Stimulated activated CD8-positive, alpha-beta memory T cell treated with anti-CD3 and anti-CD28 coated beads, Interleukin-2, amount 100 ng/mL, for 48 hours (primary cell): Measurements from ENCODE around the gene TRIM61.
"Not testable (repeated sequence)": the region's sequence is repeated elsewhere in the genome, so short reads cannot be mapped to it uniquely, and the experiment has no call there.

ENCODE experiments used
- DNase-seq, 2 donors: peaks; one replicate each; pipeline ENCODE4 v3.0.0-alpha.2; 2020; ENCODE audit warnings: low read depth in 2 of 2

Gene TRIM61

DNA sequence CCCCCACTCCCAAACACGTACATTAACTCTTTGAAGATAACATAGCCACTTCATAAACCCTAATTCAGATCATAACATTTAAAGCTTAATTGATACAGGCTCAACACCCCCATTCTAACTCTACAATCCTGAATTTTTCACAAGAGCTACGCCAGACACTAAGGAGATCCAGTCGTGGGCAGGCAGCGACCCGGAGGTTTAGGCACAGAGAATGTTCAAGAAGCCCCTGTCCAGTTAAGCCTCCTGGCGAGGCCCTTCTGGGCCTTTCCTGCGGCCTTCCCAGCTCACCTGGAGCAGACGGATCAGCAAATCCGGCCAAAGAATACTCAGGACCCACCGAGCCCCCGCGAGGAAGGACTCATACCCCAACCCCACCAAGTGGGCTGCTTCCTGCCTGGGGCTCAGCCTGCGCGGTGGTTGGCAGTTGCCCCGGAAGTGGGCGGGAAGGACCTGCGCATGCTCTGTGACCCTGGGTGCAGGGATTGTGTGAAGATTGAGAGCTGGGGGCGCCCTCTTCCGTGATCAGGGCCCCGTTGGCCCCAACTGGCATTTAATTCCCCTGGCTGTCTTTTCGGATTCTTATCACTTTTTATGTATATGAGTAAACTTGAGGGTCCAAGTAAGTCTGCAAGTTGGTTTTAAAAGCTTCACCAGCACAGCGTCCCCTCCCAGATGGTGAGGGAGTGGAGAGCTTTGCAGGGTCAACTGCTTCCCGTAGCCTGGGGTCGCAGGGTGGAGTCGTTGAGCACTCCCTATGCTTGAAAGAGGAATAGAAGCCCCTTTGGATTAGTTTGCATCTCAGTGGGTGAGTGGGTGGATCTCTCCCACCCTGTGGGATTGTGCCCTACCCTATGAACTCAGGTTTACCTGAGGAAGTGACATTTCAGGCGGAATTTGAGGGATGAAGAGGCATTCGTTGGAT lies at the start of gene TRIM61:
TSS of gene TRIM61 (minus strand) at position 415 of the 922 bp plus-strand sequence. CDS start 7,655 bp downstream, outside the sequence.
- DNase-seq, result peak; percentile 49 to 54

DNA sequence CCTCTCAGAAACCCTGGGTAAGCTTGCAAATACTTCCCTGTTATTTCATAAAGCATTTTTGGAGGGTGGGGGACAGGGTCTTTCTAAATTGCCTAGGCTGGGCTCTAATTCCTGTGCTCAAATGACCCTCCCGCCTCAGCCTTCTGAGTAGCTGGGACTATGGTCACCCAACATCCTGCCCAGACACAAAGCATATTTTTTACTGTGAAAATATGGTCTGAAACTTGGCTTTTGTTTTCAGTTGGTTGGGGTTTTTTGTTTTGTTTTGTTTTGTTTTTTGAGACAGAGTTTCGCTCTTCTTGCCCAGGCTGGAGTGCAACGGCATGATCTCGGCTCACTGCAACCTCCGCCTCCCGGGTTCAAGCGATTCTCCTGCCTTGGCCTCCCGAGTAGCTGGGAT lies 48.3 kb upstream of the TRIM61 start:
- DNase-seq, result not testable (repeated sequence)

DNA sequence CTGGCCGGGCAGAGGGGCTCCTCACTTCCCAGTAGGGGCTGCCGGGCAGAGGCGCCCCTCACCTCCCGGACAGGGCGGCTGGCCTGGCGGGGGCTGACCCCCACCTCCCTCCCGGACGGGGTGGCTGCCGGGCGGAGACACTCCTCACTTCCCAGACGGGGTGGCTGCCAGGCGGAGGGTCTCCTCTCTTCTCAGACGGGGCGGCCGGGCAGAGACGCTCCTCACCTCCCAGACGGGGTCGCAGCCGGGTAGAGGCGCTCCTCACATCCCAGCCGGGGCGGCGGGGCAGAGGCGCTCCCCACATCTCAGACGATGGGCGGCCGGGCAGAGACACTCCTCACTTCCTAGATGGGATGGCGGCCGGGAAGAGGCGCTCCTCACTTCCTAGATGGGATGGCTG lies 42.5 kb upstream of the TRIM61 start:
- DNase-seq, result not testable (repeated sequence)

DNA sequence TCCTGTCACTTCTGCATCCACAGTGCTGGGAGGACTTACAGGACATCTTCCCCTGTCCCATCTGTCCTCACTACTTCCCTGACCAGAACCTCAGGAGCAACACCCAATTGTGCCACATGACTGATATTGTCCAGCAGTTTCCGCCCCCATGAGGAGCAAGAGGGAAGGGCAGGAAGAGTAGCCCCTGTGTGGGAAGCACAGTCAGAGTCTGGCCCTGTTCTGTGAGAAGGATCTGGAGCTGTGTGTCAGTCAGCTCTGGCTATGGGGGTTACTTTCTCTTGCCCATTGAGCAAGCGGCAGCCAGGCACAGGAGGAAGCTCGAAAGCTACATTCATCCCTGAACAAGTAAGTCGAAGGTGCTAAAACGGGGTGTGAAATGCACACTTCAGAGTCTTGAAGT lies 39.5 kb upstream of the TRIM61 start:
- DNase-seq, result no peak

DNA sequence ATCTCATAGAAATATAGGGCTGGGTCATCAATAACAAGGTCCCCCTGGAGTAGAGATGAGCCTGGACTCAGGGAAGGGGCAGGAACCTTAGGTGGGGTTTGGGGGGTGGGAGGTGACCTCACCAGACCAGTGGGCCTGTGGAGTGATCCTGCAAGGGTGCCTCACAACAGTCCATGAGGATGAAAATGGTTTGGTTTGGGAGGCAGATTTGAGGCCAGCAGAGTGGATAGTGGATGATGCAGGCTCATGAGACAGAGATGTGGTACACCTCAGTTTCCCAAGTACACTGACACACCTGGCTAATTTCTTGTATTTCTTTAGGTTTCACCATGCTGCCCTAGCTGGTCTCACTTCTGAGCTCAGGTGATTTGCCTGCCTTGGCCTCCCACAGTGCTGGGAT lies 36.2 kb upstream of the TRIM61 start:
- DNase-seq, result no peak

DNA sequence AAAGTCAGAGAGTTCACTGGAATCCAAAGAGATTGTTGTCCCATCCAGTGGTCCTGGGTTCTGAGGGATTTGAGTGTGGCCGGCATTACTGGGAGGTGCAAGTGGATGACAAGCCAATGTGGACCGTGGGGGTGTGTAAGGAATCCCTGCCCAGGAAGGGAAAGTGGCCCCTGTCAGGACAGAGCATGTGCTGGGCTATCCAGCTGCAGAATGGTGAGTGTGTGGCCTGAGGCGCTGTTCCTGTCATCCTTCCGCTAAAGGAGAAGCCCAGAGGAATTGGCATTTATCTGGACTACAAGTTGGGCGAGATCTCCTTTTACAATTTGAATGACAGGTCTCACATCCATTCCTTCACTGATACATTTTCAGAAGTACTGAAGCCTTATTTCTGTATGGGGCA lies 33.9 kb upstream of the TRIM61 start:
- DNase-seq, result no peak

DNA sequence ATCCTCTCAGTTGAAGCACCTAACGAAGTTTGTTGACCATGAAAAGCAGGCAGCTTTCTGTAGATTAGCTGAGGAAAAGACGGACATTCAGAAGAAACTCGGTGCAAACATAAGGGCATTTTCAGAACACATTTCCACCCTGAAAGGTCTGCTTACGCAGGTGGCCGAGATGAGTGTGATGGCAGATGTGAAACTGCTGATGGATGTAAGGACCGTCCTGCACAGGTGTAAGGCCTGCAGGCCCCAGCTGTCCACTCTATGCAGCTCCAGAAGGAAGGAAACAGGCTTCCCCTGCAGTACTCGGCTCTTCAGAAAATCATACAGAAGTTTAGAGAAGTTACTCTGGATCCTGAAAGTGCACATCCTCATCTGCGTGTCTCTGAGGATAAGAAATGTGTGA lies 33.5 kb upstream of the TRIM61 start:
- DNase-seq, result no peak

DNA sequence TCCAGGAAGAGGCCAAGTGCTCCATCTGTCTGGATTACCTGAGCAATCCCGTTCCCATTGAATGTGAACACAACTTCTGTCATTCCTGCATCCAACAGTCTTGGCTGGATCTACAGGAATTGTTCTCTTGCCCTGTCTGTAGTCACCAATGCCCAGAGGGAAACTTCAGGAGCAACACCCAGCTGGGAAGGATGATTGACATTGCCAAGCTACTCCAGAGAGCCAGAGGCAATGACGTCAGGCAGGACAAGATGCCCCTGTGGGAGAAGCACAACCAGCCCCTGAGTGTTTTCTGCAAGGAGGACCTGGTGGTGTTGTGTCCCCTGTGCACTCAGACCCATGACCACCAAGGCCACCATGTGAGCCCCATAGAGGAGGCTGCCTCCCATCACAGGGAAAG lies 33.0 kb upstream of the TRIM61 start:
- no peak for DNase-seq

DNA sequence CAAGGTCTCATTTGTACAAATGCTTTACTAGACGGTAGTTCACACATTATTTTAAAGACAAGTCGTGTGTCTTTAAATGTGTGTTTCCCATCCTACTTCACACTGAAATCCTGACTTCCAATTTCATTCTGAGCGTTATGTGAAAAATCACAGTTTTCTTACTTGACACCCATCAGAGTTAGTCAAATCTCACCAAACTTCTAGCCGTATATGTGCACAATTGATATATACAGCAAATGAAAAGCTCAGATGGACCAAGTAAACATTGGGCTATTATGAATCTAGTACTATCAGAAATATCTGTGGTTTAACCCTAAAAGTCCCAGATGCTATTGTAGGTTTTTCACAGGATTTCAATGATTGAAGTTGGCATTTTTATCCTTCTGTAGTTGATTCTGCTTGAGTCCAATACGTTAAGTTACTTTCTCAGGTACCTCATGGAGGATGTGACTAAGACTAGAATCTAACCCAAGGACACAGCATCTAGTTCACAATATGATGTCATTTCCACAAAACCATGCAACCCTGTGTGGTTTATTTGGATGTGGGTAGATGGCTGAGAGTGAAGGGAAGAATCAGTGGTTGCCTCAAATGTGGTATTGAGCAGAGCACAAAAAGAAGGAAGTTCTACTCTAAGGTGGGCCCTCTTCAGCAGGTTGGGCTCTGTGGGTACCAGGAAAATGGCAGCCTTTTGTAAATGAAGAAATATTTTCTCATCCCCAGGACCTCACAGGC lies 32.2 kb upstream of the TRIM61 start:
- DNase-seq, result no peak

DNA sequence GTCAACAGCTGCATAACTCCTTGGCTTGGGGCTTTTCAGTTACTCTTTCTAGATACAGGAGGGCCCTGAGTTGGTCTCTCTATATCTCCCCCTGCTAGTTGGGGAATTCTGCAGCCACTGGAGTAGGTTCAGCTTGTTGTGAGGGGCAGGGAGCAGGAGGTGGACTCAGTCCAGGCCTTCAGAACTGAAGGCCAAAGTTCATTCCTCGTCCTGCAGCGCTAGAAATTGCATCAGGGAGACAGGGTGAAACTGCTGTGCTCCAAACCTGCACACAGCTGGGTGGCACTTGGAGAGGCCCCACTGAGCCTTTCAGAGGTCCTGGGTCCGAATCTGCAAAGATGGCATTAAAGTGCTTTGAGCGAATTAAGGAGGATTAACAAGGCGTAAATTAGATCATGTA lies 29.4 kb upstream of the TRIM61 start:
- no peak for DNase-seq

DNA sequence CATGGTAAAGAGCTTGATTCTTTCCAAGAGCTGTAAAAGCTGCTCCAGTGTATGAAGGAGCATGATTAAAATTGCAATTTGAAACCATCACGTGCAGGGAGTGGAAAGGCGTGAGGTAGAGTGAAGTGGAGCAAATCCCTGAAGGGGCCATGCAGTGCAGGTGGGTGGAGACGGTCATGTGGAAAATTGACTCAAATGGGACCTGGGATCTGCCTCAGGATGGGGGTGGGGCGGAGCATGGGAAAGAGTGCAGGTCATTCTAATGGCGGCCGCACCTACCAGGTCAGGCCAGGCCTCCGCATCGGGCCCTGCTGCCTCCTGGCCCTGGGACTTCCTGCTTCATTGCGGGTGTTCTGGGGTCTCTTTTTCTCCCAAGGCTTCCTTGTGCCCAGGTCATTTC lies 29.0 kb upstream of the TRIM61 start:
- DNase-seq, result no peak

DNA sequence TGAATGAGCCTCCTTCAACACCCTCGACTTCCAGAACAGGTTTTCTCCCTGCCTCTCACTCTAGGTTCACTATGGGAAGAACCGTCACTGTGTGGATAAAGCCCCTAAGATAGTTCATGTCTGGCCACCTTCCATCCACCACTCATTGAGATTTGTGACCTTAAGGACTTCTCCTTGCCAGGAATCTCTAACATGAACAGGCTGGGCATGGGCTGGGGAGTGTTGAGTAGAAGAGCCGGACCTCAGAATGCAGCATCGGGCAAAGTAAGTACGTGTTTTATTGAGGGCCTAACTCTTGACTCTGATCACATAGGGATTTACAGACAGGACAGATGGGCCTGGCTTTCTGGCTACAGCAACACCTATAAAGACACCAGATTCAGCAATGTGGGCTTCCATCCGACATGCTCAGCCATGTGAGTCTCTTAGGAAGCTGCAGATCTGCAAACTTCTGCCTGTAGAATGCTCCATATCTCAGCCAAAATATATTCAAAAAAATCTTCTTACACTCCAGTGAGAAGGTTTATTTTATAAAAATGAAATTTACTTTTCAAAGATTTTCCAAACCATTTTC lies 28.0 kb upstream of the TRIM61 start:
- no peak for DNase-seq

DNA sequence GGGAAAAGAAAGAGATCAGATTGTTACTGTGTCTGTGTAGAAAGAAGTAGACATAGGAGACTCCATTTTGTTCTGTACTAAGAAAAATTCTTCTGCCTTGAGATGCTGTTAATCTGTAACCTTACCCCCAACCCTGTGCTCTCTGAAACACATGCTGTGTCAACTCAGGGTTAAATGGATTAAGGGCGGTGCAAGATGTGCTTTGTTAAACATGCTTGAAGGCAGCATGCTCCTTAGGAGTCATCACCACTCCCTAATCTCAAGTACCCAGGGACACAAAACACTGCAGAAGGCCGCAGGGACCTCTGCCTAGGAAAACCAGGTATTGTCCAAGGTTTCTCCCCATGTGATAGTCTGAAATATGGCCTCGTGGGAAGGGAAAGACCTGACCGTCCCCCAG lies 24.5 kb upstream of the TRIM61 start:
- DNase-seq, result not testable (repeated sequence)

DNA sequence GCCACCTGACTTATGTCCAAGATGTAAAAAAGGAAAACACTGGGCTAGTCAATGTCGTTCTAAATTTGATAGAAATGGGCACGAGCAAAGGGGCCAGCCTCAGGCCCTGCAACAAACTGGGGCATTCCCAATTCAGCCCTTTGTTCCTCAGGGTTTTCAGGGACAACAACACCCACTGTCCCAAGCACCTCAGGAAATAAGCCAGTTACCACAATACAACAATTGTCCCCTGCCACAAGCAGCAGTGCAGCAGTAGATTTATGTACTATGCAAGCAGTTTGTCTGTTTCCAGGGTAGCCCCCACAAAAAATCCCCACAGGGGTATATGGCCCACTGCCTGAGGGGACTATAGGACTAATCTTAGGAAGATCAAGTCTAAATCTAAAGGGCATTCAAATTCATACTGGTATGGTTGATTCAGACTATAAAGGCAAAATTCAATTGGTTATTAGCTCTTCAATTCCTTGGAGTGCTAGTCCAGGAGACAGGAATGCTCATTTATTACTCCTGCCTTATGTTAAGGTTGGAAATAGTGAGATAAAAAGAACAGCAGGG lies 21.1 kb upstream of the TRIM61 start:
- not testable (repeated sequence) for DNase-seq

DNA sequence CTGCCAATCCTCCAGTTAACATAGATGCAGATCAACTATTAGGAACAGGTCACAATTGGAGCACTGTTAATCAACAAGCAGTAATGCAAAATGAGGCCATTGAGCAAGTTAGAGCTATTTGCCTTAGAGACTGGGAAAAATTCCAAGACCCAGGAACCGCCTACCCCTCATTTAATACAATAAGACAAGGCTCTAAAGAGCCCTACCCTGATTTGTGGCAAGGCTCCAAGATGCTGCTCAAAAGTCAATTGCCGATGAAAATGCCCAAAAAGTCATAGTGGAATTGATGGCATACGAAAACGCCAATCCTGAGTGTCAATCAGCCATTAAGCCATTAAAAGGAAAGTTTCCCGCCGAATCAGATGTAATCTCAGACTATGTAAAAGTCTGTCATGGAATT lies 20.5 kb upstream of the TRIM61 start:
- no peak for DNase-seq

DNA sequence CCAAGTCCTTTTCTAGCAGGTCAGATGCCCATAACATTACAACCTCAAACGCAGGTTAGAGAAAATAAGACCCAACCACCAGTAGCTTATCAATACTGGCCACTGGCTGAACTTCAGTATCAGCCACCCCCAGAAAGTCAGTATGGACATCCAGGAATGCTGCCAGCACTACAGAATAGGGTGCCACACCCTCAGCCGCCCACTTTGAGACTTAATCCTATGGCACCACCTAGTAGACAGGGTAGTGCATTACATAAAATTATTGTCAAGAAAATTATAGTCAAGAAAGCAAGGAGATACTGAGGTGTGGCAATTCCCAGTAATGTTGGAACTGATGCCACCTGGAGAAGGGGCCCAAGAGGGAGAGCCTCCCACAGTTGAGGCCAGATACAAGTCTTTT lies 19.9 kb upstream of the TRIM61 start:
- no peak for DNase-seq

DNA sequence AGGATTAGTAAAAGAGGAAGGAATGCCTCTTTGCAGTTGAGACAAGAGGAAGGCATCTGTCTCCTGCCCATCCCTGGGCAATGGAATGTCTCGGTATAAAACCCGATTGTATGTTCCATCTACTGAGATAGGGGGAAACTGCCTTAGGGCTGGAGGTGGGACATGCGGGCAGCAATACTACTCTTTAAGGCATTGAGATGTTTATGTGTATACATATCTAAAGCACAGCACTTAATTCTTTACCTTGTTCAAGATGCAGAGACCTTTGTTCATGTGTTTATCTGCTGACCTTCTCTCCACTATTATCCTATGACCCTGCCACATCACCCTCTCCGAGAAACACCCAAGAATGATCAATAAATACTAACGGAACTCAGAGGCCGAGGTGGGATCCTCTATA lies 18.7 kb upstream of the TRIM61 start:
- DNase-seq, result not testable (repeated sequence)

DNA sequence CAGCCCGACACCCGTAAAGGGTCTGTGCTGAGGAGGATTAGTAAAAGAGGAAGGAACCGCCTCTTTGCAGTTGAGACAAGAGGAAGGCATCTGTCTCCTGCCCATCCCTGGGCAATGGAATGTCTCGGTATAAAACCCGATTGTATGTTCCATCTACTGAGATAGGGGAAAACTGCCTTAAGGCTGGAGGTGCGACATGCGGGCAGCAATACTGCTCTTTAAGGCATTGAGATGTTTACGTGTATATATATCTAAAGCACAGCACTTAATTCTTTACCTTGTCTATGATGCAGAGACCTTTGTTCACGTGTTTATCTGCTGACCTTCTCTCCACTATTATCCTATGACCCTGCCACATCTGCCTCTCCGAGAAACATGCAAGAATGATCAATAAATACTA lies 13.3 kb upstream of the TRIM61 start:
- DNase-seq, result not testable (repeated sequence)

DNA sequence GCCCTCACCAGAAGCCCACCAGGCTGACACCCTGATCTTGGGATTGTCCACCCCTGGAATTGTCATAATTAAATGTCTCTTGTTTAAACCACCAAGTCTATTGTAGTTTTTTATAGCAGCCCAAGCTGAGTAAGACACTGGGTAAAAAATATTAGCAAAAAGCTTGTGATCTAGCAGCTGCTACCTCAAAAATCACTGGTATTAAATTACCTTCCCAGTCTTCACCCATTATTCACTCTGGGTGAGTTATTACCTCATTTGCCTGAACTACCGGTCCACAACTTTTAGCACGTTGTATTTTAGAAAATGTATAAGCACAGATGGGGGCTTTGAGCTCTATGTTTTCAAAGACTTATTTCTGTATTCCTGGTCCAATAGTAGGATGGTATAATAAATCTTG lies 12.0 kb upstream of the TRIM61 start:
- no peak for DNase-seq

DNA sequence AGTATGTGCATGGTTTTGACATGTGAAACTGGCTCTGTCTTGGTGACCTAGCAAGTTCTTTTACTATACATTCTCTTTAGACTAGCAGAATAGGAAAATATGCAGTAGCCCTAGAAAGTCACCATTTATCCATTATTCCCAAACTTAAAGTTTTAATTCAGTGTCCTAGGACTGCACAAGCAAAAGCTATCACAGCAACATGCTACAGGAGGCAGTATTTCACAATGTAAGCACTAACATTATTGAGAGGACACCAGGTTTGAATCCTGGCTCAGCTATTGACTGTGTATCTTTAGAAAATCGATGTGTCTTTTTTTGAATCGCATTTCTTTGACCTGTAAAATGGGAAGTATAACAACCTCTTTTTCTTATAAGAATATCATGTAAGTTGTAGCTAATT lies 5.5 kb downstream of the TRIM61 start:
- not testable (repeated sequence) for DNase-seq

DNA sequence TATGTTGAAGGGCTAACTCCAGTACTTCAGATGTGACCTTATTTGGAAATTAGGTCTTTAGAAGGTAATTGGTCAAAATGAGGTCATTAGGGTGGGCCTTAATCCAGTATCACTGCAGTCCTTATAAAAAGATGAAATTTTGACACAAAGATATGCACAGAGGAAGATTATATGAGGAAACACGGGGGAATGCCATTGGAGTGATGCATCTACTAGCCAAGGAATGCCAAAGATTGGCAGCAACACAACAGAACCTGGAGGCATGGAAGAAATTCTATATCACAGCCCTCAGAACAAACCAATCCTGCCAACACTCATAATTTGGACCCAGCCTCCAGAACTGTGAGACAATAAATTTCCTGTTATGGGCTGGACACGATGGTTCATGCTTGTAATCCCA lies 17.6 kb downstream of the TRIM61 start:
- DNase-seq, result no peak

DNA sequence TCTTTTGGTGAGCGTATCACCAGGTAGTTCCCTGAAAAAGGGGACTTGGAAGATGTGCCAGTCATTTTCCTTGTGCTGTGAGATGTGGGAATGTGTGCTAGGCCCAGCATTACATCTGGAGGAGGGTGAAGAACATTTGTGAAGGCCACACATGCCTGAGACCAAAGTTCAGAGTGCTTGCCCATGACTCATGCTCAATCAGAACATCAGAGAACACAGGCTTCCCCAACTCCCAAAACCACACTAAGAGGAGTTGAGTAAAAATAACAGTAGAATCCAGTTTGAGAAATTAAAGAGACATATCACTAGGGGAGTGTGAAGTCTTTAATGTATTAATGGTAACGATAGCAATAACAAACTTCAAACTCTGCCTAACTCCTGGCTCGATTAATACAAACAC lies 18.0 kb downstream of the TRIM61 start:
- not testable (repeated sequence) for DNase-seq
